HG03558 (cell line): ENCODE measurements around the gene PDAP1.
"Not testable (repeated sequence)": the region's sequence is repeated elsewhere in the genome, so short reads cannot be mapped to it uniquely, and the experiment has no call there.

ENCODE experiments used
- ATAC-seq: cut with Tn5 transposase; IDR thresholded peaks from one replicate; pipeline ENCODE4 v1.9.1; 2021; ENCODE audit warnings: moderate number of reproducible peaks; ENCODE audit not compliant: unreplicated experiment; ENCODE audit errors: extremely low read depth

PDAP1 gene

DNA sequence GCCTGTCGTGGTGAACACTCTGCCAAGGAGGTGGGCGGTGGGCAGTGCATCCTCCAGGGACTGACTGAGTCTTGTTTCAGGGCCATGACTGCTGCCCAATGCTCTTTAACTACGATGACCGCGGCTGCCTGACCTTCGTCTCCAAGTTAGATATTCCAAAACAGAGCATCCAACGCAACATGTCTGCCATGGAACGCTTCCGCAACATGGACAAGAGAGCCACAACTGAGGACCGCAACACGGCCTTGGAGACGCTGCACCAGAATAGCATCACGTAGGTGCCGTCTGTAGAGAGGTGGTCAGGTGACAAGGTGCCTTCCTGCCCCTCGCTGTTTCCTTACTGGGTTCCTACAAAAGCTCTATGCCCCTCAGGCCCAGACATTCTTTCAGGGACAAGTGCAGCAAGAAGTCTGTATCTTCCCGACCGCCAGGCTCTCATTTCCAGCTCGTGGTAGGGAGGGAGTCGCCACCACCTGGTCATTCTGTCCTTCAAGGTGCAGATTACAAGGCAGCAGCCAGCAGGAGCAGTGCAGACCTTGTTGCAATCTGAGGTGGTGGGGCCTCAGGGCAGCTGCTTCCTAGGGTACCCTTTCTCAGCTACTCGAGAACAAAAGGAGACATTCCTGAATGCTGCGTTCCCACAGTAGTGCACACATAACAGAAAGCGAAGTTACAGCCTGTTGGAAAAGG is 48.8 kb downstream of the PDAP1 start:
- no peak for ATAC-seq

DNA sequence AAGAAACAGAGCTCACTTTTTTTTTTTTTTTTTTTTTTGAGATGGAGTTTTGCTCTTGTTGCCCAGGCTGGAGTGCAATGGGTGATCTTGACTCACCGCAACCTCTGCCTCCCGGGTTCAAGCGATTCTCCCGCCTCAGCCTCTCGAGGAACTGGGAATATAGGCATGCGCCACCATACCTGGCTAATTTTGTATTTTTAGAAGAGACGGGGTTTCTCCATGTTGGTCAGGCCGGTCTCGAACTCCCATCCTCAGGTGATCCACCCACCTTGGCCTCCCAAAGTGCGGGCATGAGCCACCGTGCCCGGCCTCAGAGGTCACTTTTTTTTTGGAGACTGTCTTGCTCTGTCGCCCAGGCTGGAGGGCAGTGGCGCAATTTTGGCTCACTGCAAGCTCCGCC is 49.9 kb downstream of the PDAP1 start:
- ATAC-seq, result not testable (repeated sequence)

DNA sequence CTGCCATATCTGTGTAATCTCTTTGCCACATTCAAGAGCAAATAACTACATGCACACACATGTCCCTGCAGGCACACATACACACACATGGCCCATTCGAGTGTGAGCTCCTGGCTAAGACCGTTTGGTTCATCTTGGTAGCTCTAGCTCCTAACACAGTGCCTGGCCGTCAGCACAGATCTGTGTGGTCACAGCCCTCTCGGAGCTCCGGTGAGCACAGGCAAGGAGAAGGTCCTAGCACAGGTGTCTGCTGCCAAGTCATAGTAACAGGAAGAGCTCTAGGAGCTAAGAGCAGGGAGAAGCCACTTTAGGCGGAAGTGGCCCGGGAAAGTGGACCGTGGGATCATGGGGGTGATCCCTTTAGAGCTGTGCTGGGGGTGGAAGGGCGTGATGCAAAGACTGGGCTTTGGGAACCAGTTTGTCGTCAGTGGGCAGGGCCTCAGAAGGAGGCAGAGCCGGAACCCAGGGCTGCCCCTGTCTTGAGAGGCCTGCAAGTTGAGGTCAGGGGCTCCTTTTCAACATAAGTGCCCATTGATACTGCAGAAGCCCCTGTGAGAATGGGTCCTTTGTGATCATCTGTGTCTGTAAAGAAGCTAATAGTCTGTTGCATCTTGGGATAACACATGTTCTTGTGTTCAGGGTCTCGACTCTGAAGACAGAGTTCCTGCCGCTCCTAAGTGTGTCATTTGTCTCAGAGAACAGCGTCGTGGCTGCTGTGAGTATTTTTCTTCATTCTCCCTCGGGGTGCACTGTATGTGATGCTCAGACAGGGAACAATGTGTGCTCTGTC is 50.5 kb downstream of the PDAP1 start:
- ATAC-seq, result no peak

DNA sequence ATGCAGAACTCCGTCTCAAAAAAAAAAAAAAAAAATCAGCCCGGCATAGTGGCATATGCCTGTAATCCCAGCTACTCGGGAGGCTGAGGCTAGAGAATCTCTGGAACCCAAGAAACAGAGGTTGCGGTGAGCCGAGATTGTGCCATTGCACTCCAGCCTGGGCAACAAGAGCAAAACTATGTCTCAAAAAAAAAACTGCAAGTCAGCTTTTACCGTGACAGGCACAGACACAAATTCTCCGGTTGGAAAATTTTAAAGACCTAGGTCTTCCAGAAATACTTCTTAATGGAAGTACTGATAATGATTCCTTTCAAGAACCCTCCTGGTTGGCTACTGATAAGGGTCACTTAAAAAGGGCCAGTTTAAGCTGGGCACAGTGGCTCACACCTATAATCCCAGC is 53.3 kb downstream of the PDAP1 start:
- ATAC-seq, result no peak

DNA sequence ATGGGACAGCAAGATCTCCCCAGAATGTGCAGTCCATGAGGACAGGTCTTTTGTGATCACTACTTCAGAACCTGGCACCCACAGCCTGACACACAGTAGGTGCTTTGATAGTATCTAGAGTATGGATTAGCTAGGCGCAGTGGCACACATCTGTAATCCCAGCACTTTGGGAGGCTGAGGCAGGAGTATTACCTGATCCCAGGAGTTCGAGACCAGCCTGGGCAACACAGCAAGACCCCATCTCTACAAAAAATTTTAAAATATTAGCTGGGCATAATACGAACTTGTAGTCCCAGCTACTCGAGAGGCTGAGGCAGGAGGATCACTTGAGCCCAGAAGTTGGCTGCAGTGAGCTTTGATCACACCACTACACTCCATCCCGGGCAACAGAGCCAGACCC is 56.1 kb downstream of the PDAP1 start:
- no peak for ATAC-seq

DNA sequence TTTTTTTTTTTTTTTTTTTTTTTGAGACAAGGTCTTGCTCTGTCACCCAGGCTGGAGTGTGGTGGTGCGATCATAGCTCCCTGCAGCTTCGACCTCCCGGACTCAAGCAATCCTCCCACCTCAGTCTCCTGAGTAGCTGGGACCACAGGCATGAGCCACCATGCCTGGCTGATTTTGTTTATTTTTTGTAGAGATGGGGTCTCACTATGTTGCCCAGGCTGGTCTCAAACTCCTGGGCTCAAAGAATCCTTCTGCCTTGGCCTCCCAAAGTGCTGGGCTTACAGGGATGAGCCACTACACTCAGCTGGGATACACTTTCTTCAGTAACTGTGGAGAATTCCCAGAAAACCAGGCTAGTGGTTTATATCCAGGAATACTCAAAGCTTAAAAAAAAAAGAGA is 57.8 kb downstream of the PDAP1 start:
- not testable (repeated sequence) for ATAC-seq
